Spleen (tissue), 11 donors: ENCODE results near the gene UPK1A. TPM values are rescaled to one million over a fixed set of nuclear protein-coding genes. Genes with fewer than 3 reads are reported as not detected.

Experiments used
- DNase-seq: peaks from one replicate; pipeline ENCODE4 v3.0.0-alpha.2; 2020
- H3K27ac ChIP-seq, 8 donors: fragments of 200-600 bp; sonication (generic) in 7 of 8; 1 replicate in 4 of 8; 2 replicates in 4 of 8; pipeline versions ENCODE4 v1.5.0 to v1.8.0; 2016 to 2021; ENCODE audit warnings: inconsistent platforms in 4 of 8, mild to moderate bottlenecking in 4 of 8, moderate library complexity in 1 of 8
- H3K27me3 ChIP-seq, 7 donors: fragments of 200-600 bp; sonication (generic) in 6 of 7; replicated peaks in 1 of 7; 1 replicate in 4 of 7; 2 replicates in 3 of 7; pipeline versions ENCODE4 v1.5.0 to v1.8.0; 2016 to 2021; ENCODE audit warnings: inconsistent platforms in 3 of 7, mild to moderate bottlenecking in 1 of 7
- H3K36me3 ChIP-seq, 6 donors: fragments of 200-600 bp; sonication (generic) in 5 of 6; 1 replicate in 4 of 6; 2 replicates in 2 of 6; pipeline versions ENCODE4 v1.5.0 to v1.8.0; 2016 to 2021; ENCODE audit warnings: inconsistent platforms in 2 of 6
- H3K4me1 ChIP-seq, 6 donors: fragments of 200-600 bp; sonication (generic) in 5 of 6; 1 replicate in 3 of 6; 2 replicates in 3 of 6; pipeline versions ENCODE4 v1.5.0 to v1.8.0; 2016 to 2021; ENCODE audit warnings: inconsistent platforms in 3 of 6
- H3K4me3 ChIP-seq, 8 donors: fragments of 200-600 bp; sonication (generic) in 7 of 8; 1 replicate in 4 of 8; 2 replicates in 4 of 8; pipeline versions ENCODE4 v1.5.0 to v1.8.0; 2016 to 2021; ENCODE audit warnings: inconsistent platforms in 4 of 8, mild to moderate bottlenecking in 4 of 8, moderate library complexity in 2 of 8
- H3K9me3 ChIP-seq, 8 donors: fragments of 200-600 bp; sonication (generic) in 7 of 8; 1 replicate in 4 of 8; 2 replicates in 4 of 8; pipeline versions ENCODE4 v1.5.0 to v1.8.0; 2016 to 2021; ENCODE audit warnings: inconsistent platforms in 4 of 8
- POLR2A ChIP-seq, 3 donors: fragments of 450-650 bp; IDR thresholded peaks; one replicate each; pipeline ENCODE4 v1.5.1; 2017; ENCODE audit warnings: antibody characterized with exemption in 3 of 3, mild to moderate bottlenecking in 1 of 3
- POLR2AphosphoS5 ChIP-seq, 3 donors: sonication (generic); formaldehyde crosslinking; IDR thresholded peaks; one replicate each; pipeline ENCODE4 v1.5.1; 2017; ENCODE audit warnings: antibody characterized with exemption in 3 of 3
- WGBS, 5 donors: extraction: QIAGEN DNeasy Blood & Tissue Kit in 3 of 5; methylation state at CpG; one replicate each; pipeline versions ENCODE4 v1.1.5 to v1.1.7; 2013 to 2018; 5-methylcytosine and 5-hydroxymethylcytosine counted together
- intact Hi-C: fragments of 100-400 bp; cut with DNase I; formaldehyde crosslinking; loops from one replicate; pipeline ENCODE4 v1.15.0; 2023; ENCODE audit warnings: low total_unique reads
- polyA plus RNA-seq, 3 donors: library from polyadenylated mRNA; stranded (reverse); fragments of 200-250 nt; gene quantifications; one replicate each; pipeline ENCODE4 v1.2.1, GENCODE V29; 2013
- total RNA-seq, 7 donors: library from RNA; depleted of rRNA in 3 of 7; stranded (reverse); fragments of >200 nt in 3 of 7; fragmentation: NEBNext Ultra II Directional in 4 of 7; extraction: Animal tissue kit (Norgen Biotek cat#: 25700) in 4 of 7; gene quantifications; one replicate each; pipeline versions ENCODE4 v1.1.0 to v1.2.1, GENCODE V29; 2016 to 2021
- TF ChIP-seq, protein P1 (sequence below), 11 experiments: fragments of 200-600 bp in 7 of 11; fragments of 450-650 bp in 4 of 11; sonication (generic) in 4 of 11; IDR thresholded peaks in 8 of 11; conservative IDR thresholded peaks in 3 of 11; 1 replicate in 7 of 11; 2 replicates in 4 of 11; pipeline versions ENCODE4 v1.4.0 to v1.8.0; 2016 to 2021; ENCODE audit warnings: antibody characterized with exemption in 11 of 11, inconsistent platforms in 4 of 11, mild to moderate bottlenecking in 1 of 11
- donor health status: healthy with polysubstance abuse.
- donor health status: DM: no; HTN: no; CAD: no; lungs with moderate emphysema.
- donor health status: DM: no; HTN: no; CAD: no.
- donor health status: Bipolar disorder and iron deficiency.
- donor health status: healthy.
- donor health status: DM: no; HTN: no; CAD: no.
- donor health status: DM: yes; HTN: yes; CAD: no.

UPK1A gene
- total and polyA plus RNA-seq, 10 donors, result 0.11 TPM; not detected in 9

DNA sequence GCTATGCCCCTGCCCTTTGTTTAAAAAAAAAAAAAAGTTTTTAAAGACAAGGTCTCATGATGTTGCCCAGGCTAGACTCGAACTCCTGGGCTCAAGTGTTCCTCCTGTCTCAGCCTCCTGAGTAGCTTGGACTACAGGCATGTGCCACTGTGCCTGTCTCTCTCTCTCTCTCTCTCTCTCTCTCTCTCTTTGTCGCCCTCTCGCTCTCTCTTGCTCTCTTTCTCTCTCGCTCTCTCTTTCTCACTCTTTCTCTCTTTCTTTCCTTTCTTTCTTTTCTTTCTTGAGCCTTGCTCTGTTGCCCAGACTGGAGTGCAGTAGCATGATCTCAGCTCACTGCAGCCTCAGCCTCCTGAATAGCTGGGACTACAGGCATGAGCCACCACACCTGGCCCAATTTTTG lies 10.7 kb upstream of the UPK1A start:
- H3K27me3 ChIP-seq, result no peaks in the 10 kb centered on the region
- intact Hi-C loops, result no loop called here
- no peak overlapping the region for H3K4me3 ChIP-seq
- H3K27ac ChIP-seq, result no peak overlapping the region
- H3K36me3 ChIP-seq, result peaks cover 2 to 100% (median 93%) of the 10 kb centered on the region in 6 donors
- H3K9me3 ChIP-seq, result no peaks in the 10 kb centered on the region
- DNase-seq, result no peak
- TF ChIP-seq POLR2AphosphoS5 (IDR thresholded peaks at IDR 0.05), result no peak
- TF ChIP-seq POLR2A (IDR thresholded peaks at IDR 0.05), result no peak
- TF ChIP-seq, protein P1, sequence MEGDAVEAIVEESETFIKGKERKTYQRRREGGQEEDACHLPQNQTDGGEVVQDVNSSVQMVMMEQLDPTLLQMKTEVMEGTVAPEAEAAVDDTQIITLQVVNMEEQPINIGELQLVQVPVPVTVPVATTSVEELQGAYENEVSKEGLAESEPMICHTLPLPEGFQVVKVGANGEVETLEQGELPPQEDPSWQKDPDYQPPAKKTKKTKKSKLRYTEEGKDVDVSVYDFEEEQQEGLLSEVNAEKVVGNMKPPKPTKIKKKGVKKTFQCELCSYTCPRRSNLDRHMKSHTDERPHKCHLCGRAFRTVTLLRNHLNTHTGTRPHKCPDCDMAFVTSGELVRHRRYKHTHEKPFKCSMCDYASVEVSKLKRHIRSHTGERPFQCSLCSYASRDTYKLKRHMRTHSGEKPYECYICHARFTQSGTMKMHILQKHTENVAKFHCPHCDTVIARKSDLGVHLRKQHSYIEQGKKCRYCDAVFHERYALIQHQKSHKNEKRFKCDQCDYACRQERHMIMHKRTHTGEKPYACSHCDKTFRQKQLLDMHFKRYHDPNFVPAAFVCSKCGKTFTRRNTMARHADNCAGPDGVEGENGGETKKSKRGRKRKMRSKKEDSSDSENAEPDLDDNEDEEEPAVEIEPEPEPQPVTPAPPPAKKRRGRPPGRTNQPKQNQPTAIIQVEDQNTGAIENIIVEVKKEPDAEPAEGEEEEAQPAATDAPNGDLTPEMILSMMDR (IDR thresholded peaks at IDR 0.05 in 8 of 11, conservative IDR thresholded peaks at IDR 0.05 in 3 of 11), result no peak
- WGBS, 5 donors, result 78 to 99% (median 97%) methylated on average over 4 of the region's 4 CpGs
- peaks cover 0 to 14% (median 5%) of the 10 kb centered on the region in 6 donors for H3K4me1 ChIP-seq

DNA sequence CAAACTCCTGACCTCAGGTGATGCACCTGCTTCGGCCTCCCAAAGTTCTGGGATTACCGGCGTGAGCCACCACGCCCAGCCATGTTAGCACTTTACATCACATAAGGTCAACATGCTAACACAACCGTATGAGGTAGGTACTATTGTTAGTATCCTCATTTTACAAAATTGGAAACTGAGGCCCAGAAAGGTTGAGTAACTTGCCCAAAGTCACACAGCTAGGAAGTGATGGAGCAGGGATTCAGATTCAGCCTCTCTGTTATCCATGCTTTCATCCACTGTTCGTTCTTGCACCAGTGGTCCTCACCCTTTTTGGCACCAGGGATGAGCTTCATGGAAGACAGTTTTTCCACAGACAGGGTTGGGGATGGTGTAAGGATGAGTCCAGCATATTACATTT lies 9.6 kb upstream of the UPK1A start:
- DNase-seq, result no peak
- peaks cover 0 to 3% (median 0%) of the 10 kb centered on the region in 6 donors for H3K4me1 ChIP-seq
- H3K4me3 ChIP-seq, result no peak overlapping the region
- H3K36me3 ChIP-seq, result peaks cover 2 to 100% (median 88%) of the 10 kb centered on the region in 6 donors
- no peak overlapping the region for H3K27ac ChIP-seq
- intact Hi-C loops, result no loop called here
- TF ChIP-seq POLR2AphosphoS5 (IDR thresholded peaks at IDR 0.05) (no peak), POLR2A (IDR thresholded peaks at IDR 0.05) (no peak)
- TF ChIP-seq, protein P1 (IDR thresholded peaks at IDR 0.05 in 8 of 11, conservative IDR thresholded peaks at IDR 0.05 in 3 of 11), result no peak
- no peaks in the 10 kb centered on the region for H3K27me3 ChIP-seq
- no peaks in the 10 kb centered on the region for H3K9me3 ChIP-seq
- 92 to 99% (median 97%) methylated on average over 6 of the region's 6 CpGs for WGBS, 5 donors

DNA sequence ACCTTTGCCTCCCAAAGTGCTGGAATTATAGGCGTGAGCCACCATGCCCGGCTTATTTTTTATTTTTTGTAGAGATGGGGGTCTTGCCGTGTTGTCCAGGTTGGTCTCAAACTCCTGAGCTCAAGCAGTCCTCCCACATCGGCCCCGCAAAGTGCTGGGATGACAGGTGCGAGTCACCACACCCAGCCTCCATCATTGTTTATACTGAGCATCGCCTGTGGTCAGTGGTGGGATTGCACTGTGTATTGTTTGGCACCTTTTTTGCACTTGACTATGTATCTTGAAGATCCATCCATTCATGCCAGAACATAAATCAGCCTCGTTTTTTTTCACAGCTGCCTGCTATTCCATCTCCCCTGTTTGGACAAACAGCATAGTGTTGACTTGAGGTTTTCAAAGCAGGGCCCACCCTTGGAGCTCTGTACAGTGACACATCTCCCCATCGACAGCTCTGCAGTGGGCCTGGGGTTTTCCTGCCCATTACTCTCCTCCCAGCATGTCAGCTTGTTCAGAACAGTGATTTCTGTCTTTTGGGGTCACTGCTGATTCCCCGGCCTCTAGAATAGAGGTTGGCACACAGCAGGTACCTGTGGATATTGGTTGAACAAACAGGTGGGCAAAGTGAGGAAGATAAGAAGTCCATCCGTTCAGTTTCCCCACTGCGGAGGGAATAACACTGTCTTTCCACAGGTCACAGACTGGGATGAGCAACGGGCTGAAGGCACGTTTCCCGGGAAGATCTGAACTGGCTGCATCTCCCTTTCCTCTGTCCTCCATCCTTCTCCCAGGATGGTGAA lies 8.2 kb upstream of the UPK1A start:
- DNase-seq, result no peak
- Histone ChIP-seq H3K9me3 (no peaks in the 10 kb centered on the region), H3K36me3 (peaks cover 2 to 100% (median 75%) of the 10 kb centered on the region in 6 donors), H3K4me1 (no peaks in the 10 kb centered on the region), H3K27ac (no peak overlapping the region), H3K27me3 (no peaks in the 10 kb centered on the region), H3K4me3 (no peak overlapping the region)
- TF ChIP-seq, protein P1 (IDR thresholded peaks at IDR 0.05 in 8 of 11, conservative IDR thresholded peaks at IDR 0.05 in 3 of 11), result no peak
- no peak for TF ChIP-seq POLR2A (IDR thresholded peaks at IDR 0.05)
- TF ChIP-seq POLR2AphosphoS5 (IDR thresholded peaks at IDR 0.05), result no peak
- 88 to 96% (median 94%) methylated on average over 15 of the region's 15 CpGs for WGBS, 5 donors
- intact Hi-C loops, result no loop called here

DNA sequence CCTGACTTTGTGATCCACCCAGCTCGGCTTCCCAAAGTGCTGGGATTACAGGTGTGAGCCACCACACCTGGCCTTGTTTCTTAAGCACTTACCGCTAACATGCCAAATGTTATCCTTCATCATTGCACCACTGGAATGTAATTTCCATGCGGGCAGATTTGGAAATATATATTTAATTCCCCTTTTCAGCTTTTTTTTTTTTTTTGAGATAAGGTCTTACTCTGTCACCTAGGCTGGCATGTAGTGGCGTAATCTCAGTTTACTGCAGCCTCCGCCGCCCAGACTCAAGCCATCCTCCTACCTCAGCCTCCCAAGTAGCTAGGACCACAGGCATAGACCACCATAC lies 4.3 kb upstream of the UPK1A start:
- no peak overlapping the region for H3K4me3 ChIP-seq
- no peak overlapping the region for H3K27ac ChIP-seq
- H3K36me3 ChIP-seq, result peaks cover 0 to 92% (median 38%) of the 10 kb centered on the region in 6 donors
- WGBS, 5 donors, result 86 to 94% (median 91%) methylated on average over 6 of the region's 6 CpGs
- H3K27me3 ChIP-seq, result no peaks in the 10 kb centered on the region
- intact Hi-C loops, result no loop called here
- DNase-seq, result no peak
- no peaks in the 10 kb centered on the region for H3K4me1 ChIP-seq
- TF ChIP-seq, protein P1 (IDR thresholded peaks at IDR 0.05 in 8 of 11, conservative IDR thresholded peaks at IDR 0.05 in 3 of 11), result no peak
- TF ChIP-seq POLR2AphosphoS5 (IDR thresholded peaks at IDR 0.05) (no peak), POLR2A (IDR thresholded peaks at IDR 0.05) (no peak)
- H3K9me3 ChIP-seq, result no peaks in the 10 kb centered on the region
